GM21786 (cell line): ENCODE measurements around the gene LRRFIP2.
"Not testable (repeated sequence)": the region's sequence is repeated elsewhere in the genome, so short reads cannot be mapped to it uniquely, and the experiment has no call there.

Experiments
- ATAC-seq: cut with Tn5 transposase; IDR thresholded peaks from one replicate; pipeline ENCODE4 v1.9.1; 2021; ENCODE audit not compliant: unreplicated experiment

The LRRFIP2 gene

DNA sequence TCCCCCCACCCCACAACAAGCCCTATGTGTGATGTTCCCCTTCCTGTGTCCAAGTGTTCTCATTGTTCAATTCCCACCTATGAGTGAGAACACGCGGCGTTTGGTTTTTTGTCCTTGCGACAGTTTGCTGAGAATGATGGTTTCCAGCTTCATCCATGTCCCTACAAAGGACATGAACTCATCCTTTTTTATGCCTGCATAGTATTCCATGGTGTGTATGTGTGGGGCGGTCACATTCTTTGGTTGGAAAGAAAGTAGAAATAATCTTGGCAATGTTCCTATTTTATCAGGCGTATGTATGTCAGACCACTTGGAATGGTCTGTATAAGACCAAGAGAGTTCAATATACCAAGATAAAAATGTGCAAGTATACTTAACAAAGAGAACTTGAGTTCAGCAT lies 52.3 kb downstream of the LRRFIP2 start:
- not testable (repeated sequence) for ATAC-seq

DNA sequence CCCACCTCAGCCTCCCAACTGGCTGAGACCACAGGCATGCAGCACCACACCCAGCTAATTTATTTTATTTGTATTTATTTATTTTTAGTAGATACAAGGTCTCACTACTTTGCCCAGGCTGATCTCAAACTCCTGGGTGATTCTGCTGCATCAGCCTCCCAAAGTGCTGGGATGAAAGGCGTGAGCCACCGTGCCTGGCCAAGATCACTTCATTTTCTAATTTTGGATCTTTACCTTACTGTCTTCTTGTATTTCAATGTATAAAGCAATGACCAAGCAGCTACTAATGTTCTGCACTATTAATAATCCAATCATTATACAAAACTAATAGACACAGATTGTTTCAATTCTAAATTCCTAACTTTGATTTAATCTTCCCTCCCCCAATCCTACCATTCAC lies 56.2 kb downstream of the LRRFIP2 start:
- ATAC-seq = no peak

- ATAC-seq = no peak
These were observed 56.8 kb downstream of the LRRFIP2 start for GRCh38 chr3:37117548-37117947.

DNA sequence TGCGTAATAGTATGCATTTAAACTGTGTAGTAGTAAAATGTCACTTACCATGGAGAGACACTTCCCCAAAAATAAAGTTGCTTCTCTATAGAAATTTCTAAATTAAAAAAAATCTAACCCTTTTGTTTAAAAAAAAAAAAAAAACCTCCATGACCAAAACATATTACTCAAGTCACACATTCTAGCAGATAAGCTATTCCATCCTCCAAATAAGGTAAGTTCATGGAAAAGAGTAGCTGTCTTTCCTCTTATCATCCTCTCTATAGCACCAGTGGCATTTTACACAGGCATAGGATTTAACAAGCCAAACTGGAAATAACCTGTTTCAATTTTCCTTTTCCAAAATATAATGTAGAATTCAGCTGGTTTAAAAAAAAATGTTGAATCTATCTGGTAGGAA lies 57.4 kb downstream of the LRRFIP2 start:
- no peak for ATAC-seq

- ATAC-seq = no peak
These were observed 58.9 kb downstream of the LRRFIP2 start for GRCh38 chr3:37115446-37115845.

GRCh38 chr3:37114251-37115145 lies 59.9 kb downstream of the LRRFIP2 start:
- ATAC-seq = no peak

DNA sequence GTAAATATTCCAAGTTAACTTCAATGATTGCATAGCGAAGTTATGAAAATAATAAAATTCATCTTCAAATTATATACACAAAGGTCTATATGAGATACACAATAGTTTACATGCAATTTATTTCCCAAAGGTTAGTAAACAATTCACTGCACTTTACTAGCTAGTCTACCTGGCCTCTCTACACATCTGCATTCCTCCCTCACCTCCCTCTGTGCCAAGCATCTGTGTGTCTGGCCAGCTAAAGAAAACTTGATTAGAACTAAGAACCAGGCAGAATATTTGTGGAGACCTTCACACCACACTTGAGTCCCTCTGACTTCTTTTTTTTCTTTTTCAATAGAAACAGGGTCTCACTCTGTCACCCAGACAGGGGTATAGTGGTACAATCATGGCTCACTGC lies 61.4 kb downstream of the LRRFIP2 start:
- ATAC-seq = no peak

GRCh38 chr3:37111199-37111598 lies 63.2 kb downstream of the LRRFIP2 start:
- ATAC-seq = no peak

GRCh38 chr3:37107846-37108245 lies 66.5 kb downstream of the LRRFIP2 start:
- no peak for ATAC-seq

DNA sequence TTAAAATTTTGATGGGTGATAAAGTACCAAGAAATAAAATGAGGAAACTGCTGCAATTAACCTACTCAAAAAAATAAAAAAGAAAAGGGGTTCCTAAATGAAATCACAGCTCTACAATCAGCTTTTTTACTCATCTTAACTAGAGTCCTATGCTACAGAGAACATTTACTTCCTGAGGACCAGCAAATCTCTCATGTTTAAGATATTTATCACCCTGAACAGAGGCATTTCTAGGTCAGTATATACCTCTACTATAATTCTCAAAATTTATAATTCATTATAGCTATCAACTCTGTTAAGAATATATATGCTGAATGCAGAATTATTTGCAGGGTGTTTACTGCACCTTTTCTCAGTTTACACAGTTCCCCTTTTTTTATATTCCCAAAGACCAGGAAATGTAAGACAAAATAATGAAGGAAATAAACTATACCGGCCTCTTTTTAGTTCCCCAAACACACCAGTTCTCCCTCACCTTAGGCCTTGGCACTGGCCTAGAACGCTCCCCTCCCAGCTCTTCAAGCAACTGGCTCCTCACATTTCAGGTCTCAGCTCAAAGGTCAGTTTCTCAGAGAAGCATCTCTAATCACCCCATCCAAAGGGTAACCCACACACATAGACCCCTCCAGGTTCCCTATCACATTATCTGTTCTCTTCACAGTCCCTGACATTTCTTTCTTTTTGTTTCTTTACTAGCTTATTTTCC lies 71.1 kb downstream of the LRRFIP2 start:
- ATAC-seq = no peak

DNA sequence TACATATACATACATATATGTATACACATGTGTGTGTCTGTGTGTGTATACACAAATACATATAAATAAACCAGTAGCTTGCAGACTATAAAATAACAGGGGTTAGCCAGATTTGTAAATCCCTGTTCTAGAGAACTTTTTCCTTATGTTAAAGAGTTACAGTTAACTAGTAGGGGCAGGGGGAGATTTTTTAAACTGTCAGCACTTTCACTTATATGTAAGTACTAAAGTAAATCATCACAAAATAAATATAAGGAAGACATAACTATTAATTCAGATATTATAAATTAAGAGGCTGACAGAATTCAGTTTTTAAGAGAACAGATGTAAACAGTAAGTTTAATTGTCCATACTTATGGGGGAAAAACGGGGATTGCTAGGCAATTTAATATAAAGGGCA lies 74.0 kb downstream of the LRRFIP2 start:
- ATAC-seq = no peak

DNA sequence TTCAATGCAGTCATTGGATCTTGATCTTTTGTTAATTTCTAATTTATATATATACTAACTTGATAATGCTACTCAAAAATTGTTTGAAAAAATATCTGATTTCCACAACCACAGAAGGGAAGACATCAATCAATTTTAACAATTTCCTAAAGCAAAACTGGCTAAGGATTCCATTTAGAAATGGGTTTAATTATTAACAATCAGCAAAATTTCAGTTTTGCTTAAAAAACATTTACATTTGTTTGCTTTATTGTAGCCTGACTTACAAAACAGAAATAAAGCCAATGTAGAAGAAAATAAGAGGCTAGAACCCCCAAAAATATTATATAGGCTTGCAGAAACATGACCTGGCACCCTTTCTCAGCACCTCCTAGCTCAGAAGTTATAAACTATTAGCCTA lies 74.9 kb downstream of the LRRFIP2 start:
- ATAC-seq = no peak

- no peak for ATAC-seq
These were observed 75.5 kb downstream of the LRRFIP2 start for GRCh38 chr3:37098884-37099283.

GRCh38 chr3:37097776-37098175 lies 76.6 kb downstream of the LRRFIP2 start:
- no peak for ATAC-seq

DNA sequence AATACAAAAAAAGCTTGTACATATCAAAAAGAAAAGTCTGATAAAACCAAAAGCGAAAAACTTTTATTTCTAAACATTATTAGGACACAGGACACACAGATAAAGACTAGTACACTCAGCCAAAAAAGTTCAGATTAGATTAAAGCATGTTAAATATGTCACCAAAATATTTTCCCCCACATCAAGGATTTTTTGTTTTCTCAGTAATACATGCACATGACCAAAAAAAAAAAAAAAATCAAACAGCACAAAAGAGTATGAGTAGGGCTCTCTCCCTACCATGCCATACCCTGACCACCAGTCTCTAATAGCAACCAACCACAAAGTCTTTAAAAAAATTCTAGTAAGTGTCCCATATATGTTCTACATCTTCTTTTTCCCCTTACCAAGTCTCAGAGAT lies 77.4 kb downstream of the LRRFIP2 start:
- no peak for ATAC-seq

DNA sequence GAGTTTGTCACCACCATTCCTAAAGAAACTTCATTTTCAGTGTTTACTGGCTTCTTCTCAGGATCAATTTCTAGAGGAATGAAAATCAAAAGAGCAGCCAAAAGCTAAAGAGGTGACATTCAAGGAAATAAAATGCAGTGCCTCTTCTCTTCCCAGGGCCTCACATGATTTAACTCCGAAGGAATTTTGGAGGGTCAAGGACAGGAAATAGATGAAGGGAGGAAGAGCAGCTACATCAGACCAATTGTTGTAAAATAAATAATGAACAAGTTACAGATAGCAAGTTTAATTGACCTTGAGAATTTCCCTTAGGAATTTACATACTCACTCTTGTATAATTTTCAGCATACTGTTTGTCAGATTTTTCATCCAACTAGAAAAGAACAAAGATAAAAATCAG lies 78.1 kb downstream of the LRRFIP2 start:
- no peak for ATAC-seq

DNA sequence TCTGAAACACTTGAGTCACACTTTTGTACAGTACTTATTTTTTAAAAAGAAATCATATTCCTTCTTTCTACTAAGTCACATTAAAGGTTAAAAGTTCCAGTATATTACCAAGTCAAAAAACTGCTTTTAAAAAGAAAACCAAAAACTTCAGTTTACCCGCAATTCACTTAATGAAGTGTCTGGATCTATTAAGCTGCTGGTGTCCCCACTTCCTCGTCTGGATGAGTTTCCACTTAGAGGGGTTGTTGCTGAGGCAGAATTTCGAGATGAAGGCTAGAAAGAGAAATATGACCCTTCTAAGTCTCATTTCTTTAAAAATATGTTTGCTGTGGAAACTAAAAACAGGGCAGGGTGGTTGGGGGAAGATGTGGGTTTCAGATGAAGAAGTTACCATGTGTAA lies 79.7 kb downstream of the LRRFIP2 start:
- no peak for ATAC-seq

DNA sequence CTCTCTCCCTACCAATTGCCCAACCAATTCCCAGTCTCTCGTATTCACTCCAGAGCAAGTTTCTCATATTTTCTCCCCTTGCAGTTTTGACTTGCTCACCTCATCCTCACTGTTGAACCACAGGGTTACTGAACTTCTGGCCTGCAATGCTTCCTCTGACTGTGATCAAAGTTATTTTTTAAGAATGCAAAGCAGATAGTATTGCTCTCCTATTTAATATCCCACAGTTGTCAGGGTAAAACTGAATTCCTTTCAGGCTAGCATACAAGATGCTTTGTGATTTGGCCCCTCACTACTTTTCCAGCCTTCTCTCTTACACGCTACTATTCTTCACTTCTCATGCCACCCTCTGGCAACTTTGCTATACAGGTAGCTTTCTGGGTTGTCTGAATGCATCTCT lies 80.9 kb downstream of the LRRFIP2 start:
- ATAC-seq = no peak

GRCh38 chr3:37092484-37092883 lies 81.9 kb downstream of the LRRFIP2 start:
- no peak for ATAC-seq

DNA sequence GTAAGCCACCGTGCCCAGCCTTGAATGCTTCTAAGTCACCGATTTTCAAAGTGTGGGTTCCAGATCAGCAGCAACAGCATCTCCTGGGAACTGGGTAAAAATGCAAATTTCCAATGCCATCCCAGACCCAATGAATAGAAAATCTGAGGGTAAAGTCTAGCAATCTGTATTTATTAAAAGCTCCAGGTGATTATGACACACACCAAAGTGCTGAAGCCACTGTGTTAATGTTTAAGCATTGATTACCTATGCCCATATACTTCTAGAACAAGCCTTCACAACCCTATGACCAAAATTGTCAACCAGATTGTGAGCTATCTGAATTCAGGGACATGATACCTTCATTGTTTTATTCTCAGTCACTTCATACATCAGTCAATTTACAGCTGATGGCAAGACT lies 86.5 kb downstream of the LRRFIP2 start:
- no peak for ATAC-seq

DNA sequence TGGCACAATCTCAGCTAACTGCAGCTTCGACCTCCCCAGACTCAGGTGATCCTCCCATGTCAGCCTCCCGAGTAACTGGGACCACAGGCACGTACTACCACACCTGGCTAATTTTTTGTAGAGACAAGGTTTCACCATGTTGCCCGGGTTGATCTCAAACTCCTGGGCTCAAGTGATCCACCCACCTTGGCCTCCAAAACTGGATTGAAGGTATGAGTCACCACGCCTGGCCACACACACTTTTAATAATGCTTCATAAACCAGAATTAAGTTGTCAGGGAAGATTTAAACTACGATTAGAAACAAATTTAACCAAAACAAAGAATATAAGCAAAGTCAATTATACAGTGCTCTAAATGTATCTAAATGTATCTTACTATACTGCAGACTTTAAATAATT lies 87.5 kb downstream of the LRRFIP2 start:
- ATAC-seq = no peak

- no peak for ATAC-seq
These were observed 92.1 kb downstream of the LRRFIP2 start for GRCh38 chr3:37082317-37082716.
